Panc1 (cell line): ENCODE results near the gene RGCC. TPM values are rescaled to one million over a fixed set of nuclear protein-coding genes. Genes with fewer than 3 reads are reported as not detected.

Experiments
- ATAC-seq: fragments of 200-7000 bp; cut with Tn5 transposase; 2 replicates; pipeline ENCODE4 v1.9.1; 2020; ENCODE audit warnings: mild to moderate bottlenecking, moderate library complexity
- BruUV-seq: library from RNA; stranded (reverse); fragments of 400-500 nt; replicated peaks from 2 replicates; lab custom pipeline; 2021; lab: Mats Ljungman, UMichigan
- CTCF ChIA-PET: fragments of 300-600 bp; sonication (Branson Sonifier 250); formaldehyde crosslinking; loops from one replicate; lab custom pipeline; 2022; ENCODE audit warnings: antibody characterized with exemption; lab: Charles Lee
- POLR2A ChIA-PET: fragments of 300-600 bp; sonication (Branson Sonifier 250); formaldehyde crosslinking; loops from one replicate; lab custom pipeline; 2022; ENCODE audit warnings: antibody characterized with exemption; lab: Charles Lee
- DNase-seq: peaks from one replicate; pipeline ENCODE4 v3.0.0-alpha.2; 2010; ENCODE audit warnings: low read depth, low spot score
- H3K27ac ChIP-seq: 2 replicates; pipeline ENCODE4 v1.5.1; 2011; ENCODE audit warnings: mild to moderate bottlenecking, low read length, inconsistent platforms
- H3K27me3 ChIP-seq: fragments of 200-500 bp; sonication (Bioruptor generic); 2 replicates; pipeline ENCODE4 v1.6.0; 2014; ENCODE audit warnings: low read length, inconsistent platforms; ENCODE audit not compliant: control insufficient read depth, insufficient read depth
- H3K36me3 ChIP-seq: fragments of 200-500 bp; sonication (Bioruptor generic); 2 replicates; pipeline ENCODE4 v1.5.1; 2014; ENCODE audit warnings: inconsistent platforms, mild to moderate bottlenecking, low read length, moderate library complexity; ENCODE audit not compliant: control insufficient read depth, insufficient read depth
- H3K4me1 ChIP-seq: 2 replicates; pipeline ENCODE4 v1.5.1; 2011; ENCODE audit warnings: inconsistent platforms, mild to moderate bottlenecking, low read length, moderate library complexity; ENCODE audit not compliant: control insufficient read depth, insufficient read depth
- H3K4me3 ChIP-seq, 2 experiments: 2 replicates each; pipeline ENCODE4 v1.5.1; 2011 to 2012; ENCODE audit warnings: low read depth in 2 of 2, low read length in 2 of 2, mild to moderate bottlenecking in 2 of 2, inconsistent platforms in 1 of 2, moderate library complexity in 1 of 2
- H3K9me3 ChIP-seq: fragments of 200-500 bp; sonication (Bioruptor generic); 2 replicates; pipeline ENCODE4 v1.5.1; 2014; ENCODE audit warnings: low read depth, mild to moderate bottlenecking, inconsistent platforms, low read length, moderate library complexity; ENCODE audit not compliant: control insufficient read depth, insufficient read depth
- CTCF ChIP-seq: fragments of 450-650 bp; IDR thresholded peaks from 2 replicates; pipeline ENCODE4 v1.5.1; 2017; ENCODE audit warnings: mild to moderate bottlenecking
- POLR2AphosphoS5 ChIP-seq: IDR thresholded peaks from 2 replicates; pipeline ENCODE4 v1.6.1; 2012; ENCODE audit warnings: mild to moderate bottlenecking, low read depth, low read length, moderate library complexity
- REST ChIP-seq, 2 experiments: IDR thresholded peaks; 2 replicates each; pipeline ENCODE4 v1.6.1; 2011 to 2012; ENCODE audit warnings: low read depth in 2 of 2, control low read depth in 1 of 2, low read length in 1 of 2, mild to moderate bottlenecking in 1 of 2, moderate library complexity in 1 of 2; ENCODE audit not compliant: insufficient read depth in 1 of 2
- SIN3A ChIP-seq: IDR thresholded peaks from 2 replicates; pipeline ENCODE4 v1.6.1; 2012; ENCODE audit warnings: low read depth, mild to moderate bottlenecking, low read length, moderate library complexity, borderline replicate concordance; ENCODE audit not compliant: insufficient read depth
- TCF7L2 ChIP-seq: IDR thresholded peaks from 2 replicates; pipeline ENCODE4 v1.6.1; 2011; ENCODE audit warnings: mild to moderate bottlenecking, low read depth, low read length, inconsistent platforms
- in situ Hi-C: cut with HindIII; loops from 2 replicates; pipeline ENCODE4 v1.10.0; 2016; ENCODE audit warnings: low sequenced_read_pairs, low pct_unique_long_range_greater_than_20kb
- intact Hi-C: fragments of 100-400 bp; cut with micrococcal nuclease; formaldehyde crosslinking; loops from one replicate; pipeline ENCODE4 v1.10.0; 2022; ENCODE audit not compliant: unreplicated experiment
- total RNA-seq: library from RNA; stranded (reverse); gene quantifications from one replicate; pipeline ENCODE4 v1.2.1, GENCODE V29; 2021; ENCODE audit not compliant: unreplicated experiment

The RGCC gene
- total RNA-seq, 1 experiment from 2014 or later, result 6.7 TPM

- Histone ChIP-seq H3K27me3 (no peaks in the 10 kb centered on the region), H3K27ac (no peak overlapping the region), H3K4me3 (no peak overlapping the region), H3K9me3 (no peaks in the 10 kb centered on the region), H3K4me1 (no peaks in the 10 kb centered on the region), H3K36me3 (no peaks in the 10 kb centered on the region)
- no TSS peak for BruUV-seq
- intact Hi-C loops, result no loop called here
- POLR2A ChIA-PET, result no interaction called here
- in situ Hi-C loops, result no loop called here
- CTCF ChIA-PET, result no interaction called here
- DNase-seq (no peak), ATAC-seq (no peak)
- no peak for TF ChIP-seq SIN3A
- TF ChIP-seq POLR2AphosphoS5, result no peak
- TF ChIP-seq CTCF, result no peak
- no peak for TF ChIP-seq REST (IDR thresholded peaks at IDR 0.05; ENCODE audit: insufficient read depth in 1 of 2, low read depth in 2 of 2, low read length in 1 of 2)
- TF ChIP-seq TCF7L2, result no peak
Observed at GRCh38 chr13:41487222-41487621, 29.9 kb downstream of the RGCC start.

- no peak overlapping the region for H3K4me3 ChIP-seq
- ChIA-PET POLR2A (no interaction called here), CTCF (no interaction called here)
- TF ChIP-seq POLR2AphosphoS5 (no peak), CTCF (no peak), REST (IDR thresholded peaks at IDR 0.05; ENCODE audit: insufficient read depth in 1 of 2, low read depth in 2 of 2, low read length in 1 of 2) (no peak), TCF7L2 (no peak)
- no peaks in the 10 kb centered on the region for H3K4me1 ChIP-seq
- intact Hi-C loops (no loop called here), in situ Hi-C loops (no loop called here)
- DNase-seq (no peak), ATAC-seq (no peak)
- BruUV-seq, result no TSS peak
- H3K27me3 ChIP-seq, result no peaks in the 10 kb centered on the region
- no peak overlapping the region for H3K27ac ChIP-seq
- H3K36me3 ChIP-seq, result no peaks in the 10 kb centered on the region
- no peaks in the 10 kb centered on the region for H3K9me3 ChIP-seq
Observed at GRCh38 chr13:41488124-41488523, 30.8 kb downstream of the RGCC start.
